ENCODE data around the gene CADPS2. TPM values are rescaled to one million over a fixed set of nuclear protein-coding genes. Genes with fewer than 3 reads are reported as not detected.

The CADPS2 gene
- total RNA-seq, 1 donor from 2014 or later = 3.1 TPM

DNA sequence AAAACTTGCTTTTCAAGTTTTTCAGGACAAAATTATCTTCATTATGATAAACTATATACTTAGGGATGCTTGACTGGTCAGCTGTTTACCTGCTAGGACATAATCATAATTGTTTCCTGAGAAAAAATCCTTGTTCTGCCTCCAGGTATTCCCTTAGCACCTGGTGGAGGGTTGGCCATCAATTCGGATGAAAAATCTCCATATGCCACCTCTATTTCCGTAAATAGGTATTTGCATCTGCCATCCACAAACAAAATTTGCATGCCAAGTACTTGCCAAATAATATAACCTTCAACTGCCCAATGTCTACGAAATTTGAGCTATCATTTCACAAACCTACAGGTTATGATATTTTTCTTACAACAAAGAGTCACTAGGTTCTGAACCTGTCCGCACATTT, 313.6 kb downstream of the CADPS2 start:
- Mint-ChIP-seq H3K9me3 (no peaks in the 10 kb centered on the region), H3K4me3 (no peak overlapping the region), H3K4me1 (no peaks in the 10 kb centered on the region), H3K27me3 (ENCODE audit: low read depth) (no peaks in the 10 kb centered on the region), H3K36me3 (ENCODE audit: low read depth) (no peaks in the 10 kb centered on the region), H3K27ac (ENCODE audit: unreplicated experiment) (no peak overlapping the region)
- TF ChIP-seq CTCF (conservative IDR thresholded peaks at IDR 0.05) = no peak
- no peak for DNase-seq (ENCODE audit: low read depth, low spot score)

GRCh38 chr7:122561326-122561725, 324.9 kb downstream of the CADPS2 start:
- no peak for TF ChIP-seq CTCF (conservative IDR thresholded peaks at IDR 0.05)
- H3K4me1 Mint-ChIP-seq = peaks cover 8% of the 10 kb centered on the region
- no peaks in the 10 kb centered on the region for H3K36me3 Mint-ChIP-seq (ENCODE audit: low read depth)
- no peaks in the 10 kb centered on the region for H3K9me3 Mint-ChIP-seq
- DNase-seq (ENCODE audit: low read depth, low spot score) = no peak
- no peak overlapping the region for H3K27ac Mint-ChIP-seq (ENCODE audit: unreplicated experiment)
- no peak overlapping the region for H3K4me3 Mint-ChIP-seq
- H3K27me3 Mint-ChIP-seq (ENCODE audit: low read depth) = no peaks in the 10 kb centered on the region

GRCh38 chr7:122556873-122557542, 329.3 kb downstream of the CADPS2 start:
- Mint-ChIP-seq H3K36me3 (ENCODE audit: low read depth) (no peaks in the 10 kb centered on the region), H3K27ac (ENCODE audit: unreplicated experiment) (no peak overlapping the region), H3K4me3 (no peak overlapping the region), H3K4me1 (peaks cover 8% of the 10 kb centered on the region), H3K27me3 (ENCODE audit: low read depth) (no peaks in the 10 kb centered on the region), H3K9me3 (no peaks in the 10 kb centered on the region)
- no peak for TF ChIP-seq CTCF (conservative IDR thresholded peaks at IDR 0.05)
- no peak for DNase-seq (ENCODE audit: low read depth, low spot score)

GRCh38 chr7:122556219-122556618, 330.0 kb downstream of the CADPS2 start:
- Mint-ChIP-seq H3K9me3 (no peaks in the 10 kb centered on the region), H3K4me3 (no peak overlapping the region), H3K27me3 (ENCODE audit: low read depth) (no peaks in the 10 kb centered on the region), H3K36me3 (ENCODE audit: low read depth) (no peaks in the 10 kb centered on the region), H3K4me1 (peaks cover 8% of the 10 kb centered on the region), H3K27ac (ENCODE audit: unreplicated experiment) (no peak overlapping the region)
- no peak for DNase-seq (ENCODE audit: low read depth, low spot score)
- no peak for TF ChIP-seq CTCF (conservative IDR thresholded peaks at IDR 0.05)

DNA sequence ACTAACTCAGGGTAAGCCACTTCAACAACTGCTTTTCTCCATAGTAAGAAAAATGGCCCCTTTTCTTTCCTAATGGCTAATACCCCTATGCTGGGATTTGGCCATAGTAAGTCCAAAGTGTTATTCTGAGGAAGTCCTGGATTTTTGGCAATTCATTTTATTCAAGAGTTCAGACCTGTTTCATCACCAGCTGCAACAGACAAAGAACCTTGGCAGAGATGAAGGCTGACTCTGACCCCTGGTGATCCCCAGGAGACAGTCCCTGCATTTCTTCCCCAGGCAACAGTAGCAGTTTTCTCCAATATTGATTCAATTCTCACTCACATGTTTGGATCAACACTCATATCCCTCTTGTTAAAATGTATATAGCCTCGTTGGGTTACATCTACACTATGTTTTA, 332.5 kb downstream of the CADPS2 start:
- Mint-ChIP-seq H3K36me3 (ENCODE audit: low read depth) (no peaks in the 10 kb centered on the region), H3K4me3 (no peak overlapping the region), H3K27me3 (ENCODE audit: low read depth) (no peaks in the 10 kb centered on the region), H3K9me3 (no peaks in the 10 kb centered on the region), H3K4me1 (peaks cover 8% of the 10 kb centered on the region), H3K27ac (ENCODE audit: unreplicated experiment) (no peak overlapping the region)
- TF ChIP-seq CTCF (conservative IDR thresholded peaks at IDR 0.05) = no peak
- DNase-seq (ENCODE audit: low read depth, low spot score) = no peak
